DOHH2 (cell line): Measurements from ENCODE around the gene ACSF3.

Experiments
- H3F3A ChIP-seq: fragments of 200-600 bp; sonication (generic), shearing (Covaris generic); 2 replicates; pipeline ENCODE4 v1.6.0; 2016; ENCODE audit warnings: antibody characterized with exemption, mild to moderate bottlenecking; ENCODE audit not compliant: control insufficient read depth, insufficient read depth
- H3K27ac ChIP-seq: fragments of 200-600 bp; sonication (generic); 2 replicates; pipeline ENCODE4 v1.5.1; 2014; ENCODE audit warnings: low read depth, mild to moderate bottlenecking, low read length, moderate library complexity
- H3K27me3 ChIP-seq: fragments of 200-600 bp; sonication (generic); 2 replicates; pipeline ENCODE4 v1.6.1; 2014; ENCODE audit warnings: mild to moderate bottlenecking, low read length, mixed read lengths; ENCODE audit not compliant: control insufficient read depth
- H3K36me3 ChIP-seq: fragments of 200-600 bp; sonication (generic); 2 replicates; pipeline ENCODE4 v1.6.1; 2014; ENCODE audit warnings: mild to moderate bottlenecking, low read length, moderate library complexity, mixed read lengths; ENCODE audit not compliant: control insufficient read depth
- H3K4me1 ChIP-seq: fragments of 200-600 bp; sonication (generic); 2 replicates; pipeline ENCODE4 v1.6.1; 2014; ENCODE audit warnings: mild to moderate bottlenecking, low read length, mixed read lengths; ENCODE audit not compliant: control insufficient read depth
- H3K4me2 ChIP-seq: fragments of 200-600 bp; sonication (generic); 2 replicates; pipeline ENCODE4 v1.6.0; 2014; ENCODE audit warnings: mild to moderate bottlenecking, low read length, moderate library complexity
- H3K4me3 ChIP-seq: fragments of 200-600 bp; sonication (generic); 2 replicates; pipeline ENCODE4 v1.5.1; 2014; ENCODE audit warnings: mild to moderate bottlenecking, low read length, mixed read lengths
- H3K79me2 ChIP-seq: fragments of 200-600 bp; sonication (generic); 2 replicates; pipeline ENCODE4 v1.6.1; 2014; ENCODE audit warnings: mild to moderate bottlenecking, low read length, mixed read lengths; ENCODE audit not compliant: control insufficient read depth
- H3K9me2 ChIP-seq: fragments of 200-600 bp; sonication (generic); replicated peaks from 2 replicates; pipeline ENCODE4 v1.6.1; 2014; ENCODE audit warnings: mild to moderate bottlenecking, low read length, mixed read lengths; ENCODE audit not compliant: control insufficient read depth
- H3K9me3 ChIP-seq: fragments of 200-600 bp; sonication (generic); 2 replicates; pipeline ENCODE4 v1.6.1; 2014; ENCODE audit warnings: antibody characterized with exemption, low read length, mixed read lengths; ENCODE audit not compliant: control insufficient read depth, insufficient read depth
- H4K20me1 ChIP-seq: fragments of 200-600 bp; sonication (generic); 2 replicates; pipeline ENCODE4 v1.6.0; 2014; ENCODE audit warnings: low read depth, mild to moderate bottlenecking, antibody characterized with exemption, low read length, moderate library complexity; ENCODE audit not compliant: control insufficient read depth, insufficient read depth
- CTCF ChIP-seq: fragments of 200-600 bp; sonication (generic); IDR thresholded peaks from one replicate; pipeline ENCODE4 v1.5.1; 2014; ENCODE audit warnings: antibody characterized with exemption, mild to moderate bottlenecking, low read depth, low read length; ENCODE audit not compliant: poor library complexity, severe bottlenecking
- EZH2phosphoT487 ChIP-seq: fragments of 200-600 bp; sonication (generic); IDR thresholded peaks from 2 replicates; pipeline ENCODE4 v1.6.1; 2017; ENCODE audit warnings: borderline replicate concordance, mild to moderate bottlenecking, antibody characterized with exemption, low read length, moderate library complexity, mixed read lengths

ACSF3 gene

GRCh38 chr16:89150981-89151380 is 57.3 kb downstream of the ACSF3 start:
- peaks cover 7% of the 10 kb centered on the region; the same call in 1 of the 2 replicates for H4K20me1 ChIP-seq
- H3F3A ChIP-seq, result peaks cover 21% of the 10 kb centered on the region; the same call in 1 of the 2 replicates
- no peak overlapping the region for H3K27ac ChIP-seq
- H3K9me2 ChIP-seq, result no peaks in the 10 kb centered on the region
- no peaks in the 10 kb centered on the region for H3K27me3 ChIP-seq
- H3K79me2 ChIP-seq, result no peaks in the 10 kb centered on the region
- peaks cover 54% of the 10 kb centered on the region for H3K36me3 ChIP-seq
- H3K9me3 ChIP-seq, result peaks cover 7% of the 10 kb centered on the region; the same call in 1 of the 2 replicates
- no peak overlapping the region for H3K4me3 ChIP-seq
- TF ChIP-seq CTCF (no peak), EZH2phosphoT487 (no peak)
- peaks cover 34% of the 10 kb centered on the region for H3K4me1 ChIP-seq
- H3K4me2 ChIP-seq, result no peak overlapping the region

- peaks cover 7% of the 10 kb centered on the region; the same call in 1 of the 2 replicates for H4K20me1 ChIP-seq
- H3K36me3 ChIP-seq, result peaks cover 35% of the 10 kb centered on the region
- no peaks in the 10 kb centered on the region for H3K79me2 ChIP-seq
- H3K27ac ChIP-seq, result no peak overlapping the region
- TF ChIP-seq EZH2phosphoT487, result no peak
- no peak for TF ChIP-seq CTCF
- peaks cover 30% of the 10 kb centered on the region for H3K4me1 ChIP-seq
- H3K4me3 ChIP-seq, result no peak overlapping the region
- no peaks in the 10 kb centered on the region for H3K9me2 ChIP-seq
- peaks cover 15% of the 10 kb centered on the region; the same call in 1 of the 2 replicates for H3K9me3 ChIP-seq
- H3K27me3 ChIP-seq, result no peaks in the 10 kb centered on the region
- H3K4me2 ChIP-seq, result 0 out of 2 replicates have a peak overlapping the region, but pooled peaks have one; percentile 18
- peaks cover 29% of the 10 kb centered on the region for H3F3A ChIP-seq
Measured at GRCh38 chr16:89152831-89153700, 59.4 kb downstream of the ACSF3 start.

DNA sequence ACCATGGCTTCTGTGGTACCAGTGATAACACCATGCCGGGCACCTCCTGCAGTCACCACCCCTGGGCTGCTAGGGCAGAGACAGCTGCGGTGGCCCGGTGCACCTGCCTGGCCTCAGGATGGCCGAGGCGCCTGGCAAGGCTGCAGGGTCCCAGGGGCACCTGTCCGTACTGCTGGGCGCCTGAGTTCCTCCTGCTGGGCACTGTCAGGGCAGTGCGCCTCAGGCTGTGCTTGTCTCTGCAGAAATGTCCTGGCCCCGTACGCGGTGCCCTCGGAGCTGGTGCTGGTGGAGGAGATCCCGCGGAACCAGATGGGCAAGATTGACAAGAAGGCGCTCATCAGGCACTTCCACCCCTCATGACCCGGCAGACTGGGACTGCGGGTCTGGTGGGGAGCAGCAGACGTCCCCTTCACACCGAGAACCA is 60.2 kb downstream of the ACSF3 start:
- Histone ChIP-seq H4K20me1 (peaks cover 7% of the 10 kb centered on the region; the same call in 1 of the 2 replicates), H3K9me2 (no peaks in the 10 kb centered on the region), H3K4me3 (no peak overlapping the region), H3K36me3 (peaks cover 27% of the 10 kb centered on the region), H3K27ac (no peak overlapping the region), H3K9me3 (peaks cover 20% of the 10 kb centered on the region; the same call in 1 of the 2 replicates), H3K4me2 (no peak overlapping the region), H3K79me2 (no peaks in the 10 kb centered on the region), H3K4me1 (peaks cover 30% of the 10 kb centered on the region), H3F3A (peaks cover 33% of the 10 kb centered on the region), H3K27me3 (no peaks in the 10 kb centered on the region)
- TF ChIP-seq EZH2phosphoT487, result no peak
- TF ChIP-seq CTCF, result no peak
